Mesothelial cell of epicardium (in vitro differentiated cells): ENCODE results near the gene ZNF808. TPM values are rescaled to one million over a fixed set of nuclear protein-coding genes. Genes with fewer than 3 reads are reported as not detected.
"Not testable (repeated sequence)": the region's sequence is repeated elsewhere in the genome, so short reads cannot be mapped to it uniquely, and the experiment has no call there.

ENCODE experiments used
- DNase-seq, 2 experiments: peaks; one replicate each; pipeline ENCODE4 v3.0.0; 2021; ENCODE audit warnings: low spot score in 2 of 2; ENCODE audit not compliant: unreplicated experiment in 2 of 2
- H3K27ac Mint-ChIP-seq: 2 replicates; pipeline ENCODE4 v1.8.0; 2021; ENCODE audit warnings: mixed read lengths
- H3K27me3 Mint-ChIP-seq: 2 replicates; pipeline ENCODE4 v1.8.0; 2021; ENCODE audit warnings: low read depth, mixed read lengths
- H3K36me3 Mint-ChIP-seq: 2 replicates; pipeline ENCODE4 v1.8.0; 2021; ENCODE audit warnings: mixed read lengths
- H3K4me1 Mint-ChIP-seq: 2 replicates; pipeline ENCODE4 v1.8.0; 2021; ENCODE audit warnings: mixed read lengths
- H3K4me3 Mint-ChIP-seq: 2 replicates; pipeline ENCODE4 v1.8.0; 2021; ENCODE audit warnings: mild to moderate bottlenecking, moderate library complexity, mixed read lengths
- H3K9me3 Mint-ChIP-seq: 2 replicates; pipeline ENCODE4 v1.8.0; 2021; ENCODE audit warnings: mixed read lengths
- total RNA-seq: library from RNA; stranded (reverse); gene quantifications from 3 replicates; pipeline ENCODE4 v1.2.1, GENCODE V29; 2021
- TF ChIP-seq, protein P1 (sequence below): fragments of 200-600 bp; sonication (generic); IDR thresholded peaks from one replicate; pipeline ENCODE4 v1.5.0; 2021; ENCODE audit warnings: antibody characterized with exemption; ENCODE audit not compliant: unreplicated experiment

ZNF808 gene
- total RNA-seq, 1 donor from 2014 or later, result 37.5 TPM

DNA sequence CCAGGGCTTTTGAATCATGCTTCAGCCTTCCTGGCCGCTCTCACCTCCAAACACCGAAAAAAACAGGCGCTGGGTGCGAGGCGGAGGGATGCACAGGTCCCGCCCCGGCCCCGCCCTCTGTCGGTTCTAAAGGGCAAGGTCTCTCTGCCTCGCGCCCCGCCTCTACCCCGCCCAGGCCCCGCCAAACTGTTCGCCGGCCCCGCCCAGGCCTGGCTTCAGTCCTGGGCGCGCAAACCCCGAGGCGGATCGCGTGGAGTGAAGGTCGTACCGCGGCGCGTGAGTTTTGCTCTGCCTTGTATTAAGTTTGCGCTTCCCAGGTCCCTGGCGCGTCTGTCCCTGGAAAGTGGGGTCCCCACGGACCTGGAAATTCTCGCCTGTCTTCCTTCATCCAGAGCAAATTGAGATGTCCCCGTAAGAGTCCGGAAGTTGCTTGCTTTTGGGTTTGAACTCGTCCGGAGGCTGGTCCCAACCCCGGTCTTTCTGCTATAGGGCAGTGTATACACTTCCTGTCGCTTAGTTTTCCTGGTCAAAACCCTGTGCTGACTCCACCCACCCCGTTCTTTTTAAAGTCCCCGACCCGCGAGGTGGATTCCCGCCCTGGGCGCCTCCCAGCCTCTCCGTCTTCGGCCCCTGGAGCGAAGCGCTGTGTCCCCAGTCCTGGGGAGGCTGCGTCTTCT is 8.4 kb downstream of the ZNF808 start:
- H3K4me1 Mint-ChIP-seq, result peaks cover 25% of the 10 kb centered on the region
- TF ChIP-seq, protein P1, sequence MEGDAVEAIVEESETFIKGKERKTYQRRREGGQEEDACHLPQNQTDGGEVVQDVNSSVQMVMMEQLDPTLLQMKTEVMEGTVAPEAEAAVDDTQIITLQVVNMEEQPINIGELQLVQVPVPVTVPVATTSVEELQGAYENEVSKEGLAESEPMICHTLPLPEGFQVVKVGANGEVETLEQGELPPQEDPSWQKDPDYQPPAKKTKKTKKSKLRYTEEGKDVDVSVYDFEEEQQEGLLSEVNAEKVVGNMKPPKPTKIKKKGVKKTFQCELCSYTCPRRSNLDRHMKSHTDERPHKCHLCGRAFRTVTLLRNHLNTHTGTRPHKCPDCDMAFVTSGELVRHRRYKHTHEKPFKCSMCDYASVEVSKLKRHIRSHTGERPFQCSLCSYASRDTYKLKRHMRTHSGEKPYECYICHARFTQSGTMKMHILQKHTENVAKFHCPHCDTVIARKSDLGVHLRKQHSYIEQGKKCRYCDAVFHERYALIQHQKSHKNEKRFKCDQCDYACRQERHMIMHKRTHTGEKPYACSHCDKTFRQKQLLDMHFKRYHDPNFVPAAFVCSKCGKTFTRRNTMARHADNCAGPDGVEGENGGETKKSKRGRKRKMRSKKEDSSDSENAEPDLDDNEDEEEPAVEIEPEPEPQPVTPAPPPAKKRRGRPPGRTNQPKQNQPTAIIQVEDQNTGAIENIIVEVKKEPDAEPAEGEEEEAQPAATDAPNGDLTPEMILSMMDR, result peak; percentile 44
- no peaks in the 10 kb centered on the region for H3K27me3 Mint-ChIP-seq
- no peaks in the 10 kb centered on the region for H3K9me3 Mint-ChIP-seq
- H3K4me3 Mint-ChIP-seq, result peak overlapping the region; percentile 84
- peaks cover 2% of the 10 kb centered on the region for H3K36me3 Mint-ChIP-seq
- DNase-seq, result peak; percentile 76 to 78
- peak overlapping the region; percentile 90 for H3K27ac Mint-ChIP-seq

DNA sequence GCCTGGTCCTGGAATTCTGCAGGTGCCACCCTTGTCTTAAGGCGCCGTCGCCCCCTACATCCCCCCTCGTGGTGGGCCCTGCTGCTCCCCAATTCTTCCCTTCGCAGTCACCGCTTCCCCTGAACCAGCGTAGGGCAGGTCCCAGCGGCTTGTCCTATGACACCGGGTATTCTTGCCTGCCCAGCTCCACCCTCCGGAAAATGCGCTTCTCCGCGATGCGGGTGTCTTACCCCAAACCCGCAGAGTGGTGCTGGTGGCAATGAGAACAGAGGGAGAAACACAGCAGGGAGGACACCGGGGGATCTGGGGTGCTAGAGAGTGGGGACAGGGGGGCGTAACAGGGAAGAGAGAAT is 9.0 kb downstream of the ZNF808 start:
- H3K27me3 Mint-ChIP-seq, result no peaks in the 10 kb centered on the region
- H3K9me3 Mint-ChIP-seq, result no peaks in the 10 kb centered on the region
- peaks cover 25% of the 10 kb centered on the region for H3K4me1 Mint-ChIP-seq
- H3K36me3 Mint-ChIP-seq, result peaks cover 2% of the 10 kb centered on the region
- TF ChIP-seq, protein P1, result no peak
- DNase-seq, result no peak
- H3K4me3 Mint-ChIP-seq, result peak overlapping the region; percentile 84
- peak overlapping the region; percentile 90 for H3K27ac Mint-ChIP-seq

DNA sequence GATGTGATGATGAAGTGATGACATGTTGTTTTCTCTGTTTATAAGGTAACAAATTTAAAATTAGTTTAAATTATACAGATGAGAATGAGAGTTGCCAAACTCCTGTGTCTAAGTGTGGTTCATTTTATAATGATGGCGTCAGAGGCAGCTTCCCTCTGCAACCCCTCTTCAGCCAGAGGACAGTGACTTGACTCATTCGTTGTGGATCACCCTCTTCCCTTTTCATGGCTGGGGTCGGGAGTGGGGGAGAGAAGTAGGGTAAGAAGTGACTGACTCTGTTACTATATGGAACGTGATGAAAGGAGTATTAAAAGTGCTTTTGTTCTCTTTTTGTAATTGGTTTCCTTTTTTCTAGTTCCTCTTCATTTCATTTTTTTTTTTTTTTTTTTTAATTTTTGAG is 11.3 kb downstream of the ZNF808 start:
- peaks cover 20% of the 10 kb centered on the region for H3K4me1 Mint-ChIP-seq
- not testable (repeated sequence) for H3K27me3 Mint-ChIP-seq, H3K27ac Mint-ChIP-seq, DNase-seq, H3K9me3 Mint-ChIP-seq, H3K36me3 Mint-ChIP-seq, H3K4me3 Mint-ChIP-seq

DNA sequence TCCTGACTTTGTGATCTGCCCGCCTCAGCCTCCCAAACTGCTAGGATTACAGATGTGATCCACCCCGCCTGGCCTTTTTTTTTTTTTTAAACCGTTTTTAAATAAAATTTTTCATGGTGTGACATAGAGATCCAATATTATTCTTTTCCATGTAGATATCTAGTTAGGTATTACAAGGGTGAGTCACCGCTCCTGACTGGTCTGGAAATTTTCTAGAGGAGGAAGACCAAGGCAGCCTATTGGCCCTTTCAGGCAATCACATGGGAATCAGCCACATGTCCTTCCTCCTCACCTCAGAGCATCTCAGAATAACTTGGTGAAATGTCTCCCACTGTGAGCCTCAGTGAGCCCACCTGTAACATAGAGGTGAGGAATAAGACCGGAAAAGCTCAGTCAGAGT is 13.7 kb downstream of the ZNF808 start:
- not testable (repeated sequence) for H3K9me3 Mint-ChIP-seq, H3K4me3 Mint-ChIP-seq, H3K27ac Mint-ChIP-seq, H3K4me1 Mint-ChIP-seq, H3K27me3 Mint-ChIP-seq, DNase-seq
- H3K36me3 Mint-ChIP-seq, result peaks cover 16% of the 10 kb centered on the region

DNA sequence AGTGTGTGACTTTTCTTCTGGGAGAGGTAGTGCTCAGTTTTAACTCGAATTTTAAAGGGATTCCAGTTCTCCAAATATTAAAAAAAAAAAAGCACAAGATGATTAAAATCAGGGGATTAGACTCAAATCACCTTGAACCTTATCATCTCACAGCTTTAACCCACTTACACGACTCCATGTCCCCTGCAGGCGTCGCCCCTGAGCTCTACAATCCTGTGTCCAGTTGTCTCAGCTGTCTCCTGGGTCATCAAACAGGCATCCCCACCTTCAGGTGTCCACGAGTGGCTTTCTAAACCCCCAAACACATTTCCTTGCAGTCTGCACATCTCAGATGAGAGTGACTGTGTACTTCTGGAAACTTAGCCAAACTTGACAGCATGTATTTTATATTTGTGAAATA is 14.1 kb downstream of the ZNF808 start:
- Mint-ChIP-seq H3K27me3 (no peaks in the 10 kb centered on the region), H3K4me1 (peaks cover 2% of the 10 kb centered on the region), H3K9me3 (no peaks in the 10 kb centered on the region), H3K36me3 (peaks cover 19% of the 10 kb centered on the region), H3K27ac (no peak overlapping the region), H3K4me3 (no peak overlapping the region)
- TF ChIP-seq, protein P1, result no peak
- DNase-seq, result no peak

DNA sequence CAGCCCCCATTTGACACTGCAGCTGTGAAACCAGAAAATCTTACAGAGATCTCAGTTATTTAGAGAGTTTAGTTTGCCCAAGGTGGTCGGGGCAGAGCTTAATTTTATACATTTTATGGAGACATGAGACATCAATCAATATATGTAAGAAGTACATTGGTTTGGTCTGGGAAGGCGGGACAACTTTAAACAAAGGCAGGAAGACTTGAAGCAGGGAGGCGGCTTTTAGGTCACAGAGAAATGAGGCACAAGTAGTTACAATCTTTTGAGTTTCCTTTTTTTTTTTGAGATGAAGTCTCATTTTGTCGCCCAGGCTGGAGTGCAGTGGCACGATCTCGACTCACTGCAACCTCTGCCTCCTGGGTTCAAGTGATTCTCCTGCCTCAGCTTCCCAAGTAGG is 15.1 kb downstream of the ZNF808 start:
- H3K27me3 Mint-ChIP-seq, H3K4me1 Mint-ChIP-seq, H3K27ac Mint-ChIP-seq, DNase-seq, H3K9me3 Mint-ChIP-seq, H3K4me3 Mint-ChIP-seq: not testable (repeated sequence)
- peaks cover 24% of the 10 kb centered on the region for H3K36me3 Mint-ChIP-seq

DNA sequence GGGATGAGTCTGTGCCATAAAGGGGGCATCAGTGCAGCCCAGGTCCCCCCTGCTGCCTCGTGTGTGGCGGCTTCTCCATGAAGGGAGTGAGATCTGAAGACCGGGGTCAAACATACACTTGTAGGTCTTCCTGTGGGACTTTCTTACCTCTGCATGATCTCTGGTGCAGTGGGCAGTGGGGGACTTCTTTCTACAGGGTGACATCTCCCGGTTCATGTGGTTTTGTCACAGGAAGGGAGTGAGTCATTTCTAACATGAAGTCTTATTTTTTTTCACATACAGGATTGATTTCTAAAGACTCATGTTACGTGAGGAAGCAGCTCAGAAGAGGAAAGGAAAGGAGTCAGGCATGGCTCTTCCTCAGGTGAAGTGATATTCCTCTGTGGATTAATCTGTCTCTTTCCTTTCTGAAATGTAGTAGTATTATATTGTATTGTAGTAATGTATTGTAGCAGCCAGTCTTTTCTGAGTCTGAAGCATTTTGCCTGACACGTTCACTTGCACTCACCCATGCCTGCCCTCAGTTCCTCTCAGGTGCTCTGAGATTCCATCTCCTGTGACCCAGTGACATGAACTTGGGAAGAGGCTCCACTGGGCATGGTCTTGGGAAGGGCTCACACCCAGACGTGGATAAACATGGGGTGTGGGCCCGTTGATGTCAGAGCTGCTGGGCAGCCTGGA is 15.7 kb downstream of the ZNF808 start:
- TF ChIP-seq, protein P1, result no peak
- H3K4me3 Mint-ChIP-seq, result no peak overlapping the region
- no peaks in the 10 kb centered on the region for H3K27me3 Mint-ChIP-seq
- H3K4me1 Mint-ChIP-seq, result no peaks in the 10 kb centered on the region
- no peak for DNase-seq
- no peak overlapping the region for H3K27ac Mint-ChIP-seq
- H3K36me3 Mint-ChIP-seq, result peaks cover 29% of the 10 kb centered on the region
- H3K9me3 Mint-ChIP-seq, result no peaks in the 10 kb centered on the region
